HFFc6 (cell line): Measurements from ENCODE around the gene DPYD. TPM values are rescaled to one million over a fixed set of nuclear protein-coding genes. Genes with fewer than 3 reads are reported as not detected.

Experiments used
- DNase-seq: peaks from one replicate; pipeline ENCODE4 v3.0.0-alpha.2; 2018
- H3K27ac Mint-ChIP-seq: 2 replicates; pipeline ENCODE4 v1.8.0; 2020; ENCODE audit warnings: mild to moderate bottlenecking, mixed read lengths
- H3K27me3 Mint-ChIP-seq: 2 replicates; pipeline ENCODE4 v1.8.0; 2021; ENCODE audit warnings: mild to moderate bottlenecking, moderate library complexity, mixed read lengths; ENCODE audit not compliant: insufficient read depth
- H3K36me3 Mint-ChIP-seq: 2 replicates; pipeline ENCODE4 v1.8.0; 2021; ENCODE audit warnings: low read depth, mixed read lengths
- H3K4me1 Mint-ChIP-seq: 2 replicates; pipeline ENCODE4 v1.8.0; 2020; ENCODE audit warnings: low read depth, mixed read lengths
- H3K4me3 Mint-ChIP-seq: 2 replicates; pipeline ENCODE4 v1.8.0; 2020; ENCODE audit warnings: mild to moderate bottlenecking, moderate library complexity, mixed read lengths
- H3K9me3 Mint-ChIP-seq: 2 replicates; pipeline ENCODE4 v1.8.0; 2020; ENCODE audit warnings: mild to moderate bottlenecking, mixed read lengths
- total RNA-seq, 6 experiments: library from RNA; stranded (reverse); fragmentation: NEBNext Ultra II Directional; extraction: Animal tissue kit (Norgen Biotek cat#: 25700); gene quantifications; 2 replicates in 1 of 6; 3 replicates in 5 of 6; pipeline ENCODE4 v1.2.3, GENCODE V29; 2021
- TF ChIP-seq, protein P1 (sequence below): fragments of 200-600 bp; sonication (generic); IDR thresholded peaks from 2 replicates; pipeline ENCODE4 v1.5.0; 2021; ENCODE audit warnings: antibody characterized with exemption, mild to moderate bottlenecking

Gene DPYD
- total RNA-seq, 6 experiments from 2014 or later: 37.0 to 77.8 (median 67.9) TPM

DNA sequence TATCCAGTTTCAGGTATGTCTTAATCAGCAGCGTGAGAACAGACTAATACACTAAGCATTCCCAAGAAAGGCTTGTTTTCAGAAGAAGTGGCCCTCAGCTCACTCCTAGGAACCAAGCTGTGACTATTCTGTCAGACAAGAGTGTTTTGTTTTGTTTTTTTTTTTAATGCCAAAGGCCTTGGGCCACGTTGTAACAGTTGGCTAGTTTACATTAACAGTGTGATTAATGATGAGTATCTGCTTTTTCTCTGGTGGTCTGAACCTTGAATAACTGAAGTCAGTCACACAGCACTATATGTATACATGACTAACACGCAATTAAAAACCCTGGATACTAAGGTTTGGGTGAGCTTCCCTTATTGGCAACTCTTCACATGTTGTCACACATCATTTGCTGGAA, 21.9 kb downstream of the DPYD start:
- Mint-ChIP-seq H3K4me3 (no peak overlapping the region), H3K36me3 (peaks cover 34% of the 10 kb centered on the region), H3K27ac (peak overlapping the region; percentile 78), H3K4me1 (peaks cover 91% of the 10 kb centered on the region), H3K27me3 (no peaks in the 10 kb centered on the region), H3K9me3 (peaks cover 11% of the 10 kb centered on the region)
- DNase-seq: peak; percentile 36
- TF ChIP-seq, protein P1, sequence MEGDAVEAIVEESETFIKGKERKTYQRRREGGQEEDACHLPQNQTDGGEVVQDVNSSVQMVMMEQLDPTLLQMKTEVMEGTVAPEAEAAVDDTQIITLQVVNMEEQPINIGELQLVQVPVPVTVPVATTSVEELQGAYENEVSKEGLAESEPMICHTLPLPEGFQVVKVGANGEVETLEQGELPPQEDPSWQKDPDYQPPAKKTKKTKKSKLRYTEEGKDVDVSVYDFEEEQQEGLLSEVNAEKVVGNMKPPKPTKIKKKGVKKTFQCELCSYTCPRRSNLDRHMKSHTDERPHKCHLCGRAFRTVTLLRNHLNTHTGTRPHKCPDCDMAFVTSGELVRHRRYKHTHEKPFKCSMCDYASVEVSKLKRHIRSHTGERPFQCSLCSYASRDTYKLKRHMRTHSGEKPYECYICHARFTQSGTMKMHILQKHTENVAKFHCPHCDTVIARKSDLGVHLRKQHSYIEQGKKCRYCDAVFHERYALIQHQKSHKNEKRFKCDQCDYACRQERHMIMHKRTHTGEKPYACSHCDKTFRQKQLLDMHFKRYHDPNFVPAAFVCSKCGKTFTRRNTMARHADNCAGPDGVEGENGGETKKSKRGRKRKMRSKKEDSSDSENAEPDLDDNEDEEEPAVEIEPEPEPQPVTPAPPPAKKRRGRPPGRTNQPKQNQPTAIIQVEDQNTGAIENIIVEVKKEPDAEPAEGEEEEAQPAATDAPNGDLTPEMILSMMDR: no peak

DNA sequence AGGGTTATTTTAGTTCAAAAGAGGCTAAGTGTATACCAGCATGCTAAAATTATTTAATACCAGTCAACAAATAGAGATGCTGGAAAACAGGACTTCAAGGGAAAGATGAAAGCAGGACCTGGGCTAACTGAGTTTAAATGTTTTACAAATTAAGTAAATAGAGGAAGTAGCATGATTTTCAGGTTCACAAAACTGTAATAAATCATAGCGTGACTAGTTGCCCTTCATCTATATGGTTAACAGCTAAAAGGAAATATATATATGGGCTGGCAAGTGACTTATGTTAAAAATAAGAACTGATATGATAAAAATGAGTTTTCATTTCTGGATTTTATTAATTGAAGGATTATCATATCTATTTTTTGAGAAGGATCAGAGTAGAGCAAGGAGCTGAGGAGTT, 25.6 kb downstream of the DPYD start:
- peaks cover 77% of the 10 kb centered on the region for H3K4me1 Mint-ChIP-seq
- H3K27ac Mint-ChIP-seq: no peak overlapping the region
- DNase-seq: no peak
- no peaks in the 10 kb centered on the region for H3K27me3 Mint-ChIP-seq
- H3K4me3 Mint-ChIP-seq: no peak overlapping the region
- TF ChIP-seq, protein P1: no peak
- H3K9me3 Mint-ChIP-seq: peaks cover 11% of the 10 kb centered on the region
- H3K36me3 Mint-ChIP-seq: peaks cover 37% of the 10 kb centered on the region

DNA sequence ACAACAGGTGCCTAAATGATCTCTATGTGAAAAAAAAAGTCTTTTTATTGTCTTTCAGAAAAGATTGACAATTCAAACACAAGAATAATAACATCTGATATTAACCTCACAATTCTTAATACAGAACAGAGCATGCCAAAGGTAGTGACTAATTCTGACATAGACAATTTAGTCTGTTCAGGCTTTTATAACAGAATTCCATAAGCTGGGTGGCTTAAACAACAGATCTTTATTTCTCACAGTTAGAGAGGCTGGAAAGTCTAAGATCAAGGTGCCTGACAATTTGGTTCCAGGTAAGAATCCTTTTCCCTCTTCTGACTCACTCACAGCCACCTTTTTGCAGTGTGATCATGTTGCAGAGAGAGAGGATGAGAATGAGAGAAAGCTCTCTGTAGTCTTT, 27.0 kb downstream of the DPYD start:
- Mint-ChIP-seq H3K4me3 (0 out of 2 replicates have a peak overlapping the region, but pooled peaks have one; percentile 9), H3K36me3 (peaks cover 33% of the 10 kb centered on the region), H3K9me3 (peaks cover 15% of the 10 kb centered on the region), H3K27ac (peak overlapping the region; percentile 37), H3K27me3 (no peaks in the 10 kb centered on the region), H3K4me1 (peaks cover 63% of the 10 kb centered on the region)
- DNase-seq: no peak
- TF ChIP-seq, protein P1: no peak

DNA sequence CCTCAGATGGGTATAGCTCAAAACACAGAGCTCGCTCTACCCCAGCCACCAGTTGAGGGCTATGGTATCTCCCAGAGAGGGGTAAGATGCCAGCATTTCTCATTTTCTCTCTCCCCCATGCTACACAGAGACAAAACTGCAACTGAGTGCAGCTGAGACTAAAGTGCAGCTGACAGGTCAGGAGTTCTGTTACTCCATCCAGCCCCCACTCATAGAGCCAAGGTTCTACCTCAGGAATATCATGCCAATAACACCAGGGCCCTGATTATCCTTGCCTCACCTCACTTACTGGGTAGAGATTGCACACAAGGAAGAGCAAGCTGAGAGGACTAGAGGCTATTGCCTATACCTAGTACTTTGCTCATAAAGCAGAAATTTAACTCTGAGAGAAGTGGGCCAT, 34.6 kb downstream of the DPYD start:
- H3K27ac Mint-ChIP-seq: no peak overlapping the region
- DNase-seq: no peak
- TF ChIP-seq, protein P1: no peak
- peaks cover 20% of the 10 kb centered on the region; the same call in 1 of the 2 replicates for H3K4me1 Mint-ChIP-seq
- peaks cover 43% of the 10 kb centered on the region for H3K36me3 Mint-ChIP-seq
- peaks cover 22% of the 10 kb centered on the region for H3K9me3 Mint-ChIP-seq
- H3K4me3 Mint-ChIP-seq: no peak overlapping the region
- no peaks in the 10 kb centered on the region for H3K27me3 Mint-ChIP-seq

DNA sequence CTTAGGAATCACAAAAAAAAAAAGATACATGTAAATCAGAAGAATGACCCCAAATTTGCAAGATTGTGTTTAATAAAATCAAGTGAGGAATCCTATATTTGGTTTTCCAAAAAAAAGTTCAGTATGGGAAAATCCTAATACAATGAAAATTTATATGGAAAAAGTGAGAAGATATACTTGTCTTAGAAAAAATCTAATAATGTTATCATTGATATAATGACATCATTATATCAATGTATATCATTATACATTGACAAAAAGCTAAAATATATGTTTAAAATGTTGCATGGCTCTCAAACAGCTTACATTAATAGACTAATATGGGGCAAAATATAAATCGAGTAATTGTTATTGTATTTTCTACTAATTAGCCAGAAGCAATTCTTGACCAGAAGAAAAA, 37.0 kb downstream of the DPYD start:
- Mint-ChIP-seq H3K36me3 (peaks cover 40% of the 10 kb centered on the region), H3K4me1 (peaks cover 20% of the 10 kb centered on the region; the same call in 1 of the 2 replicates), H3K9me3 (peaks cover 15% of the 10 kb centered on the region), H3K27me3 (no peaks in the 10 kb centered on the region), H3K27ac (no peak overlapping the region), H3K4me3 (no peak overlapping the region)
- DNase-seq: no peak
- TF ChIP-seq, protein P1: no peak

DNA sequence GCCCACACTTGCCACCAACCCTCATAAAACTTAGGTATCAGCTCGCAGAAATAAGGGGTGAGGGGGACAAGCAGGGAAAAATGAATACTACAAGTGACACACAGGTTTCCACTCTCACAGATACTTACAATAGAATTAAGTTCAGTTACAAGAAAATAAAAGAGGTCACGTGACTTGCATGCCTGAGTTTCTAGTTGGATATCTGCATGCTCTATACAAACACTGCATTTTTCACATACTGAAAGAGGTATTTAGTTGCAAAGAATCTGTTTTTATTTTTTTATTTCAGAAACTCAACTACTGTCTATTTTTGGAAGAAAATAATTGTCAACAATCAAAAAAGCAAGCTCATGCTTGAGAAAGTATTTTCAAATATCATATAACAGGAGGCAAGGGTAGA, 43.5 kb downstream of the DPYD start:
- Mint-ChIP-seq H3K4me1 (peaks cover 44% of the 10 kb centered on the region), H3K27me3 (no peaks in the 10 kb centered on the region), H3K4me3 (0 out of 2 replicates have a peak overlapping the region, but pooled peaks have one; percentile 8), H3K9me3 (no peaks in the 10 kb centered on the region), H3K27ac (peak overlapping the region; percentile 44; the same call in 1 of the 2 replicates), H3K36me3 (peaks cover 43% of the 10 kb centered on the region)
- TF ChIP-seq, protein P1: no peak
- DNase-seq: peak; percentile 33
